ENCODE data around the gene WIPI1. TPM values are rescaled to one million over a fixed set of nuclear protein-coding genes. Genes with fewer than 3 reads are reported as not detected.

WIPI1 gene
- total RNA-seq (67.4 and 84.0 TPM in 2 replicates), polyA plus RNA-seq (79.6 and 91.3 TPM in 2 replicates)

GRCh38 chr17:68457168-68457538 lies at the start of gene WIPI1:
WIPI1 (minus strand) TSS chr17:68457496; CDS start chr17:68457421, 75 bp downstream.
- peak within 1 kb of the TSS; percentile 82 for H3K4me2 ChIP-seq
- H3K4me1 ChIP-seq (ENCODE audit: insufficient read depth) = no peaks in the 10 kb centered on the region
- H3K9me3 ChIP-seq (ENCODE audit: low read depth) = no peaks in the 10 kb centered on the region
- under 1% methylated on average over 22 of the region's 39 CpGs for WGBS (ENCODE audit: low lambda C conversion rate, missing lambda C conversion rate)
- H4K20me1 ChIP-seq (ENCODE audit: insufficient read depth, poor library complexity, severe bottlenecking) = no peaks in the 10 kb centered on the region
- H3K9me2 ChIP-seq (replicated peaks; ENCODE audit: insufficient read depth) = no peaks in the 10 kb centered on the region
- no peaks in the 10 kb centered on the region for H3K36me3 ChIP-seq (replicated peaks; ENCODE audit: insufficient read depth, low read depth)
- H2AFZ ChIP-seq = peak within 1 kb of the TSS; percentile 53
- TF ChIP-seq EZH2phosphoT487 (IDR thresholded peaks at IDR 0.05; ENCODE audit: low read depth, severe bottlenecking, unreplicated experiment) = no peak
- no peak for TF ChIP-seq CTCF (IDR thresholded peaks at IDR 0.05; ENCODE audit: poor library complexity)
- no peak for TF ChIP-seq EZH2 (IDR thresholded peaks at IDR 0.05; ENCODE audit: borderline replicate concordance)
- peaks cover 30% of the 10 kb centered on the region for H3K79me2 ChIP-seq
- no peak for DNase-seq (ENCODE audit: low spot score)
- peak within 1 kb of the TSS; percentile 98 for H3K27ac ChIP-seq
- H3K27me3 ChIP-seq = no peaks in the 10 kb centered on the region
- H3K4me3 ChIP-seq = peak within 1 kb of the TSS; percentile 85

- Histone ChIP-seq H3K4me2 (no peak overlapping the region), H3K4me1 (ENCODE audit: insufficient read depth) (peaks cover 12% of the 10 kb centered on the region), H3K4me3 (no peak overlapping the region), H4K20me1 (ENCODE audit: insufficient read depth, poor library complexity, severe bottlenecking) (no peaks in the 10 kb centered on the region), H2AFZ (no peak overlapping the region), H3K27ac (no peak overlapping the region), H3K79me2 (no peaks in the 10 kb centered on the region), H3K36me3 (replicated peaks; ENCODE audit: insufficient read depth, low read depth) (no peaks in the 10 kb centered on the region), H3K9me2 (replicated peaks; ENCODE audit: insufficient read depth) (no peaks in the 10 kb centered on the region), H3K27me3 (no peaks in the 10 kb centered on the region), H3K9me3 (ENCODE audit: low read depth) (no peaks in the 10 kb centered on the region)
- no peak for DNase-seq (ENCODE audit: low spot score)
- no peak for TF ChIP-seq CTCF (IDR thresholded peaks at IDR 0.05; ENCODE audit: poor library complexity)
- TF ChIP-seq EZH2phosphoT487 (IDR thresholded peaks at IDR 0.05; ENCODE audit: low read depth, severe bottlenecking, unreplicated experiment) = no peak
- no peak for TF ChIP-seq EZH2 (IDR thresholded peaks at IDR 0.05; ENCODE audit: borderline replicate concordance)
- WGBS (ENCODE audit: low lambda C conversion rate, missing lambda C conversion rate) = 92% methylated on average over 1 of the region's 1 CpG
Measured at GRCh38 chr17:68505951-68506350, 48.7 kb upstream of the WIPI1 start.

GRCh38 chr17:68501074-68501473 lies 43.8 kb upstream of the WIPI1 start:
- no peaks in the 10 kb centered on the region for H3K4me1 ChIP-seq (ENCODE audit: insufficient read depth)
- no peaks in the 10 kb centered on the region for H3K9me3 ChIP-seq (ENCODE audit: low read depth)
- WGBS (ENCODE audit: low lambda C conversion rate, missing lambda C conversion rate) = 82% methylated on average over 3 of the region's 3 CpGs
- H3K79me2 ChIP-seq = no peaks in the 10 kb centered on the region
- no peak overlapping the region for H3K4me3 ChIP-seq
- no peak overlapping the region for H2AFZ ChIP-seq
- H3K27ac ChIP-seq = no peak overlapping the region
- DNase-seq (ENCODE audit: low spot score) = no peak
- TF ChIP-seq EZH2phosphoT487 (IDR thresholded peaks at IDR 0.05; ENCODE audit: low read depth, severe bottlenecking, unreplicated experiment) (no peak), EZH2 (IDR thresholded peaks at IDR 0.05; ENCODE audit: borderline replicate concordance) (no peak), CTCF (IDR thresholded peaks at IDR 0.05; ENCODE audit: poor library complexity) (no peak)
- H4K20me1 ChIP-seq (ENCODE audit: insufficient read depth, poor library complexity, severe bottlenecking) = no peaks in the 10 kb centered on the region
- no peak overlapping the region for H3K4me2 ChIP-seq
- no peaks in the 10 kb centered on the region for H3K9me2 ChIP-seq (replicated peaks; ENCODE audit: insufficient read depth)
- no peaks in the 10 kb centered on the region for H3K36me3 ChIP-seq (replicated peaks; ENCODE audit: insufficient read depth, low read depth)
- H3K27me3 ChIP-seq = no peaks in the 10 kb centered on the region

- H3K36me3 ChIP-seq (replicated peaks; ENCODE audit: insufficient read depth, low read depth) = no peaks in the 10 kb centered on the region
- no peak for DNase-seq (ENCODE audit: low spot score)
- H3K4me2 ChIP-seq = no peak overlapping the region
- no peaks in the 10 kb centered on the region for H3K79me2 ChIP-seq
- no peaks in the 10 kb centered on the region for H3K27me3 ChIP-seq
- no peaks in the 10 kb centered on the region for H3K9me2 ChIP-seq (replicated peaks; ENCODE audit: insufficient read depth)
- H3K4me1 ChIP-seq (ENCODE audit: insufficient read depth) = no peaks in the 10 kb centered on the region
- H3K4me3 ChIP-seq = no peak overlapping the region
- WGBS (ENCODE audit: low lambda C conversion rate, missing lambda C conversion rate) = 91% methylated on average over 5 of the region's 5 CpGs
- no peaks in the 10 kb centered on the region for H3K9me3 ChIP-seq (ENCODE audit: low read depth)
- no peak overlapping the region for H2AFZ ChIP-seq
- H3K27ac ChIP-seq = no peak overlapping the region
- H4K20me1 ChIP-seq (ENCODE audit: insufficient read depth, poor library complexity, severe bottlenecking) = no peaks in the 10 kb centered on the region
- TF ChIP-seq CTCF (IDR thresholded peaks at IDR 0.05; ENCODE audit: poor library complexity) = no peak
- TF ChIP-seq EZH2 (IDR thresholded peaks at IDR 0.05; ENCODE audit: borderline replicate concordance) = no peak
- TF ChIP-seq EZH2phosphoT487 (IDR thresholded peaks at IDR 0.05; ENCODE audit: low read depth, severe bottlenecking, unreplicated experiment) = no peak
Measured at GRCh38 chr17:68499587-68499986, 42.3 kb upstream of the WIPI1 start.
